GM21360 (cell line): ENCODE measurements around the gene MAN1C1.

Source experiments
- ATAC-seq: cut with Tn5 transposase; IDR thresholded peaks from one replicate; pipeline ENCODE4 v1.9.1; 2021; ENCODE audit warnings: mild to moderate bottlenecking, moderate library complexity; ENCODE audit not compliant: unreplicated experiment

MAN1C1 gene

GRCh38 chr1:25829046-25829445 is 212.5 kb downstream of the MAN1C1 start:
- no peak for ATAC-seq

- no peak for ATAC-seq
These were observed 215.1 kb downstream of the MAN1C1 start for GRCh38 chr1:25831569-25832196.

- no peak for ATAC-seq
These were observed 215.9 kb downstream of the MAN1C1 start for GRCh38 chr1:25832336-25833037.

GRCh38 chr1:25833158-25833557 is 216.6 kb downstream of the MAN1C1 start:
- no peak for ATAC-seq
